K562 (cell line): ENCODE data around the gene PCBD2. TPM values are rescaled to one million over a fixed set of nuclear protein-coding genes. Genes with fewer than 3 reads are reported as not detected.

Experiments used
- C11orf30 ChIP-seq: fragments of 450-650 bp; IDR thresholded peaks from 2 replicates; pipeline ENCODE4 v1.6.1; 2016; ENCODE audit warnings: low read depth, mild to moderate bottlenecking
- ETV6 ChIP-seq, 3 experiments: fragments of 150-350 bp in 1 of 3; sonication (generic) in 1 of 3; formaldehyde crosslinking in 1 of 3; IDR thresholded peaks; 2 replicates each; pipeline versions ENCODE4 v1.6.1 to v1.8.0; 2014 to 2022; ENCODE audit warnings: borderline replicate concordance in 2 of 3, low read depth in 2 of 3, antibody characterized with exemption in 1 of 3, low read length in 1 of 3, mild to moderate bottlenecking in 1 of 3, missing genetic modification reagents in 1 of 3
- EZH2 ChIP-seq: IDR thresholded peaks from 2 replicates; pipeline ENCODE4 v1.6.1; 2012; ENCODE audit warnings: low read depth, mild to moderate bottlenecking, inconsistent platforms, low read length, borderline replicate concordance
- FOXM1 ChIP-seq, 2 experiments: fragments of 450-650 bp in 1 of 2; sonication (generic) in 1 of 2; formaldehyde crosslinking in 1 of 2; IDR thresholded peaks; 2 replicates each; pipeline versions ENCODE4 v1.6.1 to v1.9.0; 2017 to 2022; ENCODE audit warnings: low read depth in 2 of 2, mild to moderate bottlenecking in 2 of 2, missing genetic modification reagents in 1 of 2, moderate library complexity in 1 of 2
- HLTF ChIP-seq: fragments of 450-650 bp; IDR thresholded peaks from 2 replicates; pipeline ENCODE4 v1.6.1; 2016
- HNRNPK ChIP-seq: fragments of 200-400 bp; formaldehyde crosslinking; IDR thresholded peaks from one replicate; pipeline ENCODE4 v1.6.1; 2018; ENCODE audit warnings: mild to moderate bottlenecking, low read depth, low read length; ENCODE audit not compliant: poor library complexity, severe bottlenecking
- ILK ChIP-seq: fragments of 450-650 bp; IDR thresholded peaks from 2 replicates; pipeline ENCODE4 v1.6.1; 2016; ENCODE audit warnings: missing genetic modification characterization, low read depth, mild to moderate bottlenecking, missing compliant biosample characterization, moderate library complexity, borderline replicate concordance
- PATZ1 ChIP-seq: fragments of 250-450 bp; sonication (Bioruptor Pico); IDR thresholded peaks from 2 replicates; pipeline ENCODE4 v1.5.0; 2020; ENCODE audit warnings: mild to moderate bottlenecking, borderline replicate concordance
- PRPF4 ChIP-seq: fragments of 200-400 bp; formaldehyde crosslinking; IDR thresholded peaks from one replicate; pipeline ENCODE4 v1.6.1; 2017; ENCODE audit warnings: low read length, low read depth, mild to moderate bottlenecking; ENCODE audit not compliant: insufficient read depth, poor library complexity, severe bottlenecking
- SP1 ChIP-seq: sonication (generic); formaldehyde crosslinking; IDR thresholded peaks from 2 replicates; pipeline ENCODE4 v1.8.1; 2022; ENCODE audit warnings: mild to moderate bottlenecking, missing genetic modification reagents
- ZBTB40 ChIP-seq, 2 experiments: fragments of 450-650 bp in 1 of 2; sonication (generic) in 1 of 2; formaldehyde crosslinking in 1 of 2; IDR thresholded peaks; 2 replicates each; pipeline versions ENCODE4 v1.7.1 to v1.9.0; 2016 to 2022; ENCODE audit warnings: inconsistent platforms in 1 of 2, mild to moderate bottlenecking in 1 of 2, missing genetic modification reagents in 1 of 2
- ZNF3 ChIP-seq: fragments of 250-450 bp; sonication (Bioruptor Pico); IDR thresholded peaks from 2 replicates; pipeline ENCODE4 v1.5.0; 2021; ENCODE audit warnings: mild to moderate bottlenecking, moderate library complexity
- ZNF511 ChIP-seq: sonication (generic); formaldehyde crosslinking; IDR thresholded peaks from 2 replicates; pipeline ENCODE4 v1.8.0; 2022; ENCODE audit warnings: mild to moderate bottlenecking, missing genetic modification reagents
- polyA plus RNA-seq, 8 experiments: library from polyadenylated mRNA; depleted of rRNA in 4 of 8; stranded (reverse) in 5 of 8; unstranded in 3 of 8; fragments of >200 nt; fragmentation: Nextera tagmentation in 2 of 8; fragmentation: Illumina TruSeq in 1 of 8; extraction: Ambion mirVana in 2 of 8; extraction: Trizol in 1 of 8; gene quantifications; 2 replicates each; pipeline versions ENCODE4 v1.2.1 to v1.2.3, GENCODE V29; 2011 to 2014; ENCODE audit warnings: inconsistent platforms in 1 of 8, missing spikeins in 1 of 8
- total RNA-seq, 7 experiments: library from RNA; depleted of rRNA in 6 of 7; stranded (reverse); fragments of >200 nt in 6 of 7; fragmentation: Illumina TruSeq in 2 of 7; extraction: Trizol in 2 of 7; gene quantifications; 2 replicates each; pipeline versions ENCODE4 v1.2.1 to v1.2.3, GENCODE V29; 2011 to 2021; ENCODE audit warnings: low replicate concordance in 1 of 7

The PCBD2 gene
- total and polyA plus RNA-seq, 9 of the 15 experiments (the other 6 are each of a cell fraction or from before 2014, with no cell fraction given), result 5.2 to 13.8 (median 7.8) TPM

- TF ChIP-seq PRPF4 (no peak), ZNF3 (CRISPR knock-in tag) (no peak), ETV6 (IDR thresholded peaks at IDR 0.05; ENCODE audit: borderline replicate concordance in 1 of 2, low read depth in 2 of 2, low read length in 1 of 2) (no peak), ETV6 (CRISPR knock-in tag; IDR thresholded peaks at IDR 0.05; ENCODE audit: borderline replicate concordance) (no peak), ZBTB40 (IDR thresholded peaks at IDR 0.05) (0 out of 2 replicates have a peak, but pooled peaks have one; percentile 14), ZBTB40 (CRISPR knock-in tag; IDR thresholded peaks at IDR 0.05) (no peak), C11orf30 (no peak), ILK (tag) (no peak), SP1 (CRISPR knock-in tag) (no peak; the same call in 1 of the 2 replicates), HNRNPK (no peak), FOXM1 (IDR thresholded peaks at IDR 0.05; ENCODE audit: low read depth) (no peak), FOXM1 (CRISPR knock-in tag; IDR thresholded peaks at IDR 0.05; ENCODE audit: low read depth) (peak; percentile 35; the same call in 1 of the 2 replicates), EZH2 (no peak), HLTF (no peak), PATZ1 (CRISPR knock-in tag) (no peak), ZNF511 (CRISPR knock-in tag) (peak; percentile 71; the same call in 1 of the 2 replicates)
Observed at GRCh38 chr5:134873987-134874830, 30.7 kb upstream of the PCBD2 start, which contains the start of gene TXNDC15 (continued).
